IMR-90 (cell line): ENCODE measurements around the gene LRRFIP1. TPM values are rescaled to one million over a fixed set of nuclear protein-coding genes. Genes with fewer than 3 reads are reported as not detected.
A peak's percentile ranks its signal among the peaks of the same experiment; 100 is the strongest.

ENCODE experiments used
- ATAC-seq: fragments of 200-7000 bp; cut with Tn5 transposase; 2 replicates; pipeline ENCODE4 v1.9.1; 2020; ENCODE audit warnings: low read depth, mild to moderate bottlenecking, moderate library complexity
- BruUV-seq: library from RNA; stranded (reverse); fragments of 400-500 nt; replicated peaks from 2 replicates; lab custom pipeline; 2021; lab: Mats Ljungman, UMichigan
- CTCF ChIA-PET: fragments of 300-600 bp; formaldehyde crosslinking; extraction: SDS; loops from one replicate; lab custom pipeline; 2021; ENCODE audit warnings: antibody characterized with exemption; lab: Yijun Ruan, JAX
- POLR2A ChIA-PET: fragments of 300-600 bp; sonication (Branson Sonifier 250); formaldehyde crosslinking; loops from one replicate; lab custom pipeline; 2022; ENCODE audit warnings: antibody characterized with exemption; ENCODE audit not compliant: unreplicated experiment; lab: Charles Lee
- DNase-seq: peaks from one replicate; pipeline ENCODE4 v3.0.0; 2013
- H2AFZ ChIP-seq: replicated peaks from 2 replicates; pipeline ENCODE3; 2013; ENCODE audit warnings: low read length, mild to moderate bottlenecking; ENCODE audit not compliant: poor library complexity
- H2AK5ac ChIP-seq: 2 replicates; pipeline ENCODE4 v1.6.1; 2013; ENCODE audit warnings: low read depth, low read length, inconsistent platforms
- H2AK9ac ChIP-seq: replicated peaks from 2 replicates; pipeline ENCODE3; 2013; ENCODE audit warnings: mild to moderate bottlenecking, low read depth, low read length, moderate library complexity; ENCODE audit not compliant: poor library complexity
- H2BK120ac ChIP-seq: 2 replicates; pipeline ENCODE4 v1.6.1; 2013; ENCODE audit warnings: low read depth, low read length, inconsistent platforms
- H2BK15ac ChIP-seq: 3 replicates; pipeline ENCODE4 v1.6.1; 2013; ENCODE audit warnings: low read depth, low read length, inconsistent platforms
- H2BK20ac ChIP-seq: 2 replicates; pipeline ENCODE4 v1.6.1; 2013; ENCODE audit warnings: low read depth, mild to moderate bottlenecking, inconsistent platforms, low read length, moderate library complexity
- H2BK5ac ChIP-seq: 2 replicates; pipeline ENCODE4 v1.6.1; 2013; ENCODE audit warnings: mild to moderate bottlenecking, low read depth, low read length, inconsistent platforms; ENCODE audit not compliant: poor library complexity, severe bottlenecking
- H3K14ac ChIP-seq: replicated peaks from 2 replicates; pipeline ENCODE4 v1.6.1; 2013; ENCODE audit warnings: low read depth, low read length, inconsistent platforms
- H3K18ac ChIP-seq: 2 replicates; pipeline ENCODE4 v1.6.1; 2013; ENCODE audit warnings: low read depth, low read length, control low read depth
- H3K23ac ChIP-seq: 2 replicates; pipeline ENCODE4 v1.6.1; 2013; ENCODE audit warnings: low read depth, low read length, inconsistent platforms
- H3K27ac ChIP-seq: 2 replicates; pipeline ENCODE4 v1.5.1; 2013; ENCODE audit warnings: mild to moderate bottlenecking, control low read depth, low read length; ENCODE audit not compliant: insufficient read depth
- H3K27me3 ChIP-seq: 2 replicates; pipeline ENCODE4 v1.6.1; 2013; ENCODE audit warnings: low read length; ENCODE audit not compliant: control insufficient read depth, insufficient read depth
- H3K36me3 ChIP-seq: 2 replicates; pipeline ENCODE4 v1.6.1; 2013; ENCODE audit warnings: low read length, mixed read lengths; ENCODE audit not compliant: control insufficient read depth, insufficient read depth
- H3K4ac ChIP-seq: 2 replicates; pipeline ENCODE4 v1.6.1; 2013; ENCODE audit warnings: low read depth, low read length, inconsistent platforms
- H3K4me1 ChIP-seq: 2 replicates; pipeline ENCODE4 v1.6.1; 2013; ENCODE audit warnings: low read length, mixed read lengths; ENCODE audit not compliant: control insufficient read depth, insufficient read depth
- H3K4me2 ChIP-seq: 2 replicates; pipeline ENCODE4 v1.6.1; 2013; ENCODE audit warnings: low read depth, mild to moderate bottlenecking, control low read depth, low read length, moderate library complexity
- H3K4me3 ChIP-seq: 2 replicates; pipeline ENCODE4 v1.5.1; 2013; ENCODE audit warnings: low read depth, mild to moderate bottlenecking, control low read depth, low read length, moderate library complexity; ENCODE audit not compliant: insufficient read depth
- H3K56ac ChIP-seq: 2 replicates; pipeline ENCODE4 v1.6.1; 2013; ENCODE audit warnings: low read length, inconsistent platforms; ENCODE audit not compliant: insufficient read depth; ENCODE audit errors: extremely low read depth
- H3K79me1 ChIP-seq, 2 experiments: 2 replicates each; pipeline ENCODE4 v1.6.1; 2013; ENCODE audit warnings: low read length in 2 of 2, inconsistent platforms in 1 of 2, low read depth in 1 of 2
- H3K9ac ChIP-seq: 2 replicates; pipeline ENCODE4 v1.6.1; 2013; ENCODE audit warnings: low read depth, low read length, control low read depth
- H3K9me1 ChIP-seq: 2 replicates; pipeline ENCODE4 v1.6.1; 2013; ENCODE audit warnings: low read length, inconsistent platforms; ENCODE audit not compliant: insufficient read depth
- H3K9me3 ChIP-seq: 2 replicates; pipeline ENCODE4 v1.6.1; 2013; ENCODE audit warnings: low read length; ENCODE audit not compliant: control insufficient read depth, insufficient read depth
- H4K20me1 ChIP-seq: 2 replicates; pipeline ENCODE4 v1.6.1; 2013; ENCODE audit warnings: low read length, inconsistent platforms; ENCODE audit not compliant: insufficient read depth
- H4K5ac ChIP-seq: 2 replicates; pipeline ENCODE4 v1.6.1; 2013; ENCODE audit warnings: mild to moderate bottlenecking, low read depth, low read length, control low read depth
- H4K8ac ChIP-seq, 2 experiments: 2 replicates each; pipeline ENCODE4 v1.6.1; 2013; ENCODE audit warnings: low read depth in 2 of 2, low read length in 2 of 2, control low read depth in 1 of 2, inconsistent platforms in 1 of 2
- H4K91ac ChIP-seq: 2 replicates; pipeline ENCODE4 v1.6.1; 2013; ENCODE audit warnings: low read depth, low read length, inconsistent platforms; ENCODE audit not compliant: insufficient read depth
- CEBPB ChIP-seq: IDR thresholded peaks from 2 replicates; pipeline ENCODE4 v1.6.1; 2012; ENCODE audit warnings: low read depth, low read length, improper control_type of control experiment
- CHD1 ChIP-seq: IDR thresholded peaks from 2 replicates; pipeline ENCODE4 v1.6.1; 2012; ENCODE audit warnings: low read depth, low read length, improper control_type of control experiment
- FOS ChIP-seq: fragments of 150-350 bp; IDR thresholded peaks from 2 replicates; pipeline ENCODE4 v1.6.1; 2016; ENCODE audit warnings: low read depth, low read length
- MAFK ChIP-seq: IDR thresholded peaks from 2 replicates; pipeline ENCODE4 v1.6.1; 2012; ENCODE audit warnings: low read depth, low read length, improper control_type of control experiment
- MAZ ChIP-seq: IDR thresholded peaks from 2 replicates; pipeline ENCODE4 v1.6.1; 2012; ENCODE audit warnings: low read depth, mild to moderate bottlenecking, low read length, improper control_type of control experiment, moderate library complexity, borderline replicate concordance
- MXI1 ChIP-seq: IDR thresholded peaks from 2 replicates; pipeline ENCODE4 v1.6.1; 2012; ENCODE audit warnings: low read depth, mild to moderate bottlenecking, low read length, moderate library complexity, borderline replicate concordance
- NFE2L2 ChIP-seq: fragments of 150-350 bp; IDR thresholded peaks from 2 replicates; pipeline ENCODE4 v1.6.1; 2016; ENCODE audit warnings: low read depth, mild to moderate bottlenecking, low read length
- POLR2A ChIP-seq: IDR thresholded peaks from 2 replicates; pipeline ENCODE4 v1.6.1; 2012; ENCODE audit warnings: mild to moderate bottlenecking, low read depth, low read length
- RAD21 ChIP-seq: IDR thresholded peaks from 2 replicates; pipeline ENCODE4 v1.6.1; 2012; ENCODE audit warnings: low read length, improper control_type of control experiment
- RCOR1 ChIP-seq: IDR thresholded peaks from 2 replicates; pipeline ENCODE4 v1.6.1; 2012; ENCODE audit warnings: mild to moderate bottlenecking, low read length, improper control_type of control experiment; ENCODE audit not compliant: insufficient replicate concordance
- RFX5 ChIP-seq: IDR thresholded peaks from 2 replicates; pipeline ENCODE4 v1.8.0; 2012; ENCODE audit warnings: low read depth, mild to moderate bottlenecking, low read length, moderate library complexity
- SMC3 ChIP-seq: fragments of 150-350 bp; IDR thresholded peaks from 2 replicates; pipeline ENCODE4 v1.6.1; 2016; ENCODE audit warnings: low read depth, mild to moderate bottlenecking, antibody characterized with exemption, low read length, moderate library complexity
- WGBS, 2 experiments: methylation state at CpG; one replicate each; pipeline versions ENCODE4 v1.1.5 to v1.1.7; 2013; ENCODE audit warnings: missing lambda C conversion rate in 2 of 2; ENCODE audit not compliant: insufficient read length in 1 of 2; ENCODE audit errors: extremely low coverage in 2 of 2; 5-methylcytosine and 5-hydroxymethylcytosine counted together
- dilution Hi-C: fragments of 300-500 bp; cut with HindIII; formaldehyde crosslinking; loops from one replicate; pipeline ENCODE4 v1.14.3; 2018; ENCODE audit warnings: low sequenced_read_pairs; ENCODE audit not compliant: unreplicated experiment
- in situ Hi-C: fragments of 300-500 bp; cut with MboI; formaldehyde crosslinking; loops from 3 replicates; pipeline ENCODE4 v1.14.3; 2019; ENCODE audit warnings: low sequenced_read_pairs, inconsistent platforms, mixed read lengths
- intact Hi-C: fragments of 100-400 bp; cut with micrococcal nuclease; formaldehyde crosslinking; loops from 2 replicates; pipeline ENCODE4 v1.10.0; 2022
- polyA plus RNA-seq, 3 experiments: library from polyadenylated mRNA; depleted of rRNA; stranded (reverse); fragments of >200 nt; gene quantifications; 2 replicates each; pipeline ENCODE4 v1.2.3, GENCODE V29; 2012; ENCODE audit warnings: low replicate concordance in 1 of 3
- total RNA-seq: library from RNA; depleted of rRNA; stranded (reverse); fragments of >200 nt; gene quantifications from 2 replicates; pipeline ENCODE4 v1.2.3, GENCODE V29; 2012
- TF ChIP-seq, protein P1 (sequence below): fragments of 150-350 bp; IDR thresholded peaks from 2 replicates; pipeline ENCODE4 v1.6.1; 2017; ENCODE audit warnings: mild to moderate bottlenecking, antibody characterized with exemption, low read length, low read depth
- TF ChIP-seq, protein P2 (sequence below): fragments of 150-350 bp; IDR thresholded peaks from 2 replicates; pipeline ENCODE4 v1.6.1; 2016; ENCODE audit warnings: low read depth, mild to moderate bottlenecking, low read length, moderate library complexity, borderline replicate concordance
- TF ChIP-seq, protein P3 (sequence below): conservative IDR thresholded peaks from 2 replicates; pipeline ENCODE4 v1.5.1; 2012; ENCODE audit warnings: mild to moderate bottlenecking, low read depth, low read length, improper control_type of control experiment

The LRRFIP1 gene
- total and polyA plus RNA-seq, 2 of the 4 experiments (the other 2 are of a cell fraction): 52.2 to 54.4 TPM

DNA sequence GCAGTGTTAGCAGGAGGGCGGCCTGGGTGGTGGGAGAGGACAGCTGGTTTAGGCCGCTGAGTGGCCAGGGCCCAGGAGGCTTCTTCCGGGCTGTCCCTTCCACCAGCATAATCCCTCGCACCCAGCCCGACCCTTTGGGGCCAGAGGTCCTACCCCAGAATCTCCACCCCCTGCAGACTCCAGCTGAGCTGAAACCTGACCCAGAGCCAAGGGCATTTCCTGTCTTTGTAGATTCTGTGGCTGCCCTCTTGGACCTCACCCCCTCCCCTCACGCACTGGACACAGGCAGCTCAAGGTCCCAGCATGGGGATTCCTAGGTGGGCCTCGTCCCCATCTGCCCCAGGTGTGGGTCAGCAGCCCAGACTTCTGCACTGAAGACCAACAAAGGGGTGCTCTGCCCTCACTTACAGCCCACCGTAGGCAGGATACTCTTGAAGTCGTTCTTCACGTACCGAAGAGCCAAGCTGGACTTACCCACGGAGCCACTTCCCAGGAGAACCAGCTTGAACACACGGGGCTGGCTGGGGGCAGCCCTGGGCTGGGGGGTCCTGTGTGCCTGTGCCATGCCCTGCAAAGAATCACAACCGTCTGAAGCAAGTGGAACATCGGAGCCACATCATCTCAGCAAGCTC, 41.7 kb upstream of the LRRFIP1 start:
- Histone ChIP-seq H3K14ac (no peak overlapping the region), H3K4me1 (peaks cover 4% of the 10 kb centered on the region; the same call in 1 of the 2 replicates), H3K9me1 (0 out of 2 replicates have a peak, but pooled peaks cover 3% of the 10 kb centered on the region), H3K27ac (no peak overlapping the region), H3K9me3 (peaks cover 3% of the 10 kb centered on the region; the same call in 1 of the 2 replicates), H3K18ac (no peak overlapping the region), H2BK15ac (no peak overlapping the region; the same call in 2 of the 3 replicates), H2BK20ac (no peak overlapping the region), H2AFZ (no peak overlapping the region), H3K4ac (no peak overlapping the region), H3K79me1 (no peaks in the 10 kb centered on the region), H3K27me3 (no peaks in the 10 kb centered on the region), H3K23ac (no peak overlapping the region), H2AK5ac (0 out of 2 replicates have a peak overlapping the region, but pooled peaks have one; percentile 33), H4K20me1 (no peaks in the 10 kb centered on the region), H4K5ac (no peak overlapping the region), H3K9ac (no peak overlapping the region), H2BK5ac (no peak overlapping the region), H4K8ac (no peak overlapping the region), H3K4me2 (no peak overlapping the region), H2BK120ac (no peak overlapping the region), H3K56ac (no peak overlapping the region), H4K91ac (no peak overlapping the region), H3K4me3 (no peak overlapping the region), H3K36me3 (no peaks in the 10 kb centered on the region), H2AK9ac (peak overlapping the region; percentile 37)
- no TSS peak for BruUV-seq
- intact Hi-C loops: no loop called here
- ATAC-seq: no peak
- POLR2A ChIA-PET: no interaction called here
- WGBS, 2 experiments: 72% methylated on average over 8 of the region's 15 CpGs; no CpG with 5 or more reads in 1 of the 2 experiments
- in situ Hi-C loops: no loop called here
- dilution Hi-C loops: no loop called here
- DNase-seq: no peak
- CTCF ChIA-PET: interaction anchor here (0.8 to 1.5 kb wide), 3 partner anchors 14 to 303 kb away, joined by 3 to 5 read pairs (median 3); no protein-coding TSS in a partner anchor
- TF ChIP-seq SMC3 (no peak), RCOR1 (no peak), CHD1 (no peak), MXI1 (no peak), MAFK (no peak), RFX5 (no peak), RAD21 (no peak), CEBPB (no peak), NFE2L2 (no peak), MAZ (no peak), POLR2A (no peak), FOS (no peak)
- TF ChIP-seq, protein P1, sequence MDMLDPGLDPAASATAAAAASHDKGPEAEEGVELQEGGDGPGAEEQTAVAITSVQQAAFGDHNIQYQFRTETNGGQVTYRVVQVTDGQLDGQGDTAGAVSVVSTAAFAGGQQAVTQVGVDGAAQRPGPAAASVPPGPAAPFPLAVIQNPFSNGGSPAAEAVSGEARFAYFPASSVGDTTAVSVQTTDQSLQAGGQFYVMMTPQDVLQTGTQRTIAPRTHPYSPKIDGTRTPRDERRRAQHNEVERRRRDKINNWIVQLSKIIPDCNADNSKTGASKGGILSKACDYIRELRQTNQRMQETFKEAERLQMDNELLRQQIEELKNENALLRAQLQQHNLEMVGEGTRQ: no peak
- TF ChIP-seq, protein P2, sequence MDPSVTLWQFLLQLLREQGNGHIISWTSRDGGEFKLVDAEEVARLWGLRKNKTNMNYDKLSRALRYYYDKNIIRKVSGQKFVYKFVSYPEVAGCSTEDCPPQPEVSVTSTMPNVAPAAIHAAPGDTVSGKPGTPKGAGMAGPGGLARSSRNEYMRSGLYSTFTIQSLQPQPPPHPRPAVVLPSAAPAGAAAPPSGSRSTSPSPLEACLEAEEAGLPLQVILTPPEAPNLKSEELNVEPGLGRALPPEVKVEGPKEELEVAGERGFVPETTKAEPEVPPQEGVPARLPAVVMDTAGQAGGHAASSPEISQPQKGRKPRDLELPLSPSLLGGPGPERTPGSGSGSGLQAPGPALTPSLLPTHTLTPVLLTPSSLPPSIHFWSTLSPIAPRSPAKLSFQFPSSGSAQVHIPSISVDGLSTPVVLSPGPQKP: no peak
- TF ChIP-seq, protein P3, sequence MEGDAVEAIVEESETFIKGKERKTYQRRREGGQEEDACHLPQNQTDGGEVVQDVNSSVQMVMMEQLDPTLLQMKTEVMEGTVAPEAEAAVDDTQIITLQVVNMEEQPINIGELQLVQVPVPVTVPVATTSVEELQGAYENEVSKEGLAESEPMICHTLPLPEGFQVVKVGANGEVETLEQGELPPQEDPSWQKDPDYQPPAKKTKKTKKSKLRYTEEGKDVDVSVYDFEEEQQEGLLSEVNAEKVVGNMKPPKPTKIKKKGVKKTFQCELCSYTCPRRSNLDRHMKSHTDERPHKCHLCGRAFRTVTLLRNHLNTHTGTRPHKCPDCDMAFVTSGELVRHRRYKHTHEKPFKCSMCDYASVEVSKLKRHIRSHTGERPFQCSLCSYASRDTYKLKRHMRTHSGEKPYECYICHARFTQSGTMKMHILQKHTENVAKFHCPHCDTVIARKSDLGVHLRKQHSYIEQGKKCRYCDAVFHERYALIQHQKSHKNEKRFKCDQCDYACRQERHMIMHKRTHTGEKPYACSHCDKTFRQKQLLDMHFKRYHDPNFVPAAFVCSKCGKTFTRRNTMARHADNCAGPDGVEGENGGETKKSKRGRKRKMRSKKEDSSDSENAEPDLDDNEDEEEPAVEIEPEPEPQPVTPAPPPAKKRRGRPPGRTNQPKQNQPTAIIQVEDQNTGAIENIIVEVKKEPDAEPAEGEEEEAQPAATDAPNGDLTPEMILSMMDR: no peak
